Vagina (tissue), 2 donors: ENCODE results near the gene REX1BD. TPM values are rescaled to one million over a fixed set of nuclear protein-coding genes. Genes with fewer than 3 reads are reported as not detected.
"Not testable (repeated sequence)": the region's sequence is repeated elsewhere in the genome, so short reads cannot be mapped to it uniquely, and the experiment has no call there.

Experiments
- DNase-seq, 2 donors: peaks; one replicate each; pipeline ENCODE4 v3.0.0-alpha.2; 2017; ENCODE audit errors: extremely low spot score in 2 of 2
- H3K27ac ChIP-seq: fragments of 200-600 bp; sonication (generic); one replicate; pipeline ENCODE4 v1.5.1; 2019
- H3K27me3 ChIP-seq: fragments of 200-600 bp; sonication (generic); one replicate; pipeline ENCODE4 v1.5.1; 2019
- H3K36me3 ChIP-seq, 2 donors: fragments of 200-600 bp; sonication (generic); one replicate each; pipeline ENCODE4 v1.5.1; 2017 to 2019
- H3K4me1 ChIP-seq: fragments of 200-600 bp; sonication (generic); one replicate; pipeline ENCODE4 v1.5.1; 2019
- H3K4me3 ChIP-seq, 2 donors: fragments of 200-600 bp; sonication (generic); 1 replicate in 1 of 2; 2 replicates in 1 of 2; pipeline ENCODE4 v1.5.1; 2016 to 2019
- H3K9me3 ChIP-seq: fragments of 200-600 bp; sonication (generic); one replicate; pipeline ENCODE4 v1.5.1; 2019
- POLR2A ChIP-seq, 2 donors: fragments of 450-650 bp; IDR thresholded peaks; one replicate each; pipeline ENCODE4 v1.6.1; 2017; ENCODE audit warnings: antibody characterized with exemption in 2 of 2, mild to moderate bottlenecking in 2 of 2, moderate library complexity in 2 of 2
- POLR2AphosphoS5 ChIP-seq, 2 donors: sonication (generic); formaldehyde crosslinking; IDR thresholded peaks; one replicate each; pipeline ENCODE4 v1.9.0; 2017; ENCODE audit warnings: antibody characterized with exemption in 2 of 2, mild to moderate bottlenecking in 2 of 2, low read depth in 1 of 2; ENCODE audit not compliant: insufficient read depth in 1 of 2
- intact Hi-C: fragments of 100-400 bp; cut with DNase I; formaldehyde crosslinking; loops from one replicate; pipeline ENCODE4 v1.15.1; 2023
- total RNA-seq: library from RNA; depleted of rRNA; stranded (reverse); fragments of >200 nt; gene quantifications from one replicate; pipeline ENCODE4 v1.2.3, GENCODE V29; 2016
- TF ChIP-seq, protein P1 (sequence below), 3 experiments: fragments of 450-650 bp in 2 of 3; fragments of 200-600 bp in 1 of 3; sonication (generic) in 1 of 3; IDR thresholded peaks; one replicate each; pipeline ENCODE4 v1.5.1; 2017 to 2019; ENCODE audit warnings: antibody characterized with exemption in 3 of 3, mild to moderate bottlenecking in 2 of 3, moderate library complexity in 2 of 3

Gene REX1BD
- 124 TPM for total RNA-seq

DNA sequence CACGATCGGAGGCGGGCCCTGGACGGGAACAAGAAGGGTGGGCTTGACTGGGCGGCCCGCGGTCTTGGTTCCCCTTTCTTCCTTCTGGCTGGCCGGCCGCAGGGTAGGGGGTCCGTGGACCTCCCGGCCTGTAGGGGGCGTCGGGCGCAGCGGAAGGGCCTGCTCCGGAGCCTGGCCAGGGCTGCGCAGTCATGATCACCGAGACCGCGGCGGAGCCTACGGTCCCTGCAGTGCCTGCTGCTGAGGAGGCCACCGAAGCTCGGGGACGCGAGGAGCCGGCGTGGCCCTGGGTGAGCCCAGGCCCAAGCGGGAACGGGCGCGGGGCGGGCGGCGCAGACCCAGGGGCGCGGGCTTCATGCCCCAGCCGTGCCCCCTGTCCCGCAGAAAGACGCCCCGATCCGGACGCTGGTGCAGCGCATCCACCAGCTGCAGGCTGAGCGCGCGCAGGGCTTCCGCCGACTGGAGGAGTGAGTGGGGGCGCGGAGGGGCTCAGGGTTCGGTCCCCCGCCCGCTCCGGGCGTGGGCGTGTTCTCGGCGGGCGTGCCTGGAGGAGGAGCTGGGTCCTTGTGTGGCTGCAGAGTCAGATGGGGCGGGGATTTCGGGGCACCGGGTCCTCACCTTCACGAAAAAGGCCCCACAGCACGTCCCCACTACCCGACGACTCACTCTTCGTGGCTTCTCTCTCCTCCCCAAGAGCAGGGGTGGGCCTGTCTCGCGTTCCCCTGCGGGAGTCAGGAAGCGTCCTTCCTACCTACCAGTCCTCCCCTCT lies at the start of gene REX1BD:
Gene REX1BD, plus strand, starts transcription at position 188 of the 769 bp plus-strand sequence. Its CDS starts 4 bp downstream, at position 192.
- intact Hi-C loops = no loop called here
- DNase-seq = peak in 1 of 2 donors; percentile 85

DNA sequence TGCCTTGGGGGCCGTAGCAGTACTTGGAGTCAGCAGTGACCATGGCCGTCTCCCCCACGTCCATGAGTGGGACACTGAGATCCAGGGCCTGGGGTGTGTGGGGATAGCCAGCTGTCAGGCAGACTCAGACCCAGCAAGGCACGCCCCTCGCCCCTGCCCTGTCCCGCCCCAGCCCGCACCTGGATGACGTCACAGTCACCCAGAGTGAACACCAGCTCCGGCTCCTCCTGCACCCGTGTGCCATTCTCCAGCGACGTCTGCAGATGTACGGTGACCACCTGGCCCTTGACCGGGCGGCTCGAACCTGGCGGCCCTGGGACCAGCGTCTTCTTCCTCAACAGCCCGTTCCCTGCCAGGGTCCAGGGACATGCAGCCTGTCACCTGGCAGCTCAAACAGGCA lies 49.2 kb upstream of the REX1BD start:
- TF ChIP-seq, protein P1, sequence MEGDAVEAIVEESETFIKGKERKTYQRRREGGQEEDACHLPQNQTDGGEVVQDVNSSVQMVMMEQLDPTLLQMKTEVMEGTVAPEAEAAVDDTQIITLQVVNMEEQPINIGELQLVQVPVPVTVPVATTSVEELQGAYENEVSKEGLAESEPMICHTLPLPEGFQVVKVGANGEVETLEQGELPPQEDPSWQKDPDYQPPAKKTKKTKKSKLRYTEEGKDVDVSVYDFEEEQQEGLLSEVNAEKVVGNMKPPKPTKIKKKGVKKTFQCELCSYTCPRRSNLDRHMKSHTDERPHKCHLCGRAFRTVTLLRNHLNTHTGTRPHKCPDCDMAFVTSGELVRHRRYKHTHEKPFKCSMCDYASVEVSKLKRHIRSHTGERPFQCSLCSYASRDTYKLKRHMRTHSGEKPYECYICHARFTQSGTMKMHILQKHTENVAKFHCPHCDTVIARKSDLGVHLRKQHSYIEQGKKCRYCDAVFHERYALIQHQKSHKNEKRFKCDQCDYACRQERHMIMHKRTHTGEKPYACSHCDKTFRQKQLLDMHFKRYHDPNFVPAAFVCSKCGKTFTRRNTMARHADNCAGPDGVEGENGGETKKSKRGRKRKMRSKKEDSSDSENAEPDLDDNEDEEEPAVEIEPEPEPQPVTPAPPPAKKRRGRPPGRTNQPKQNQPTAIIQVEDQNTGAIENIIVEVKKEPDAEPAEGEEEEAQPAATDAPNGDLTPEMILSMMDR (IDR thresholded peaks at IDR 0.05) = no peak
- TF ChIP-seq POLR2A (IDR thresholded peaks at IDR 0.05) (no peak), POLR2AphosphoS5 (IDR thresholded peaks at IDR 0.05; ENCODE audit: insufficient read depth in 1 of 2, low read depth in 1 of 2) (no peak)
- intact Hi-C loops = no loop called here
- peaks cover 0 to 45% of the 10 kb centered on the region in 2 donors for H3K36me3 ChIP-seq
- no peaks in the 10 kb centered on the region for H3K9me3 ChIP-seq
- H3K4me3 ChIP-seq = no peak overlapping the region
- no peak overlapping the region for H3K27ac ChIP-seq
- H3K4me1 ChIP-seq = peaks cover 18% of the 10 kb centered on the region
- DNase-seq = no peak
- no peaks in the 10 kb centered on the region for H3K27me3 ChIP-seq

More for the DNA sequence above, at the start of gene REX1BD:
- no peaks in the 10 kb centered on the region for H3K9me3 ChIP-seq
- TF ChIP-seq, protein P1 (IDR thresholded peaks at IDR 0.05) = peak; percentile 67 to 96 (median 89)
- peak in 1 of 2 donors; percentile 64 for TF ChIP-seq POLR2AphosphoS5 (IDR thresholded peaks at IDR 0.05; ENCODE audit: insufficient read depth in 1 of 2, low read depth in 1 of 2)
- TF ChIP-seq POLR2A (IDR thresholded peaks at IDR 0.05) = peak in 1 of 2 donors; percentile 22
- no peaks in the 10 kb centered on the region for H3K27me3 ChIP-seq
- peaks cover 0 to 8% of the 10 kb centered on the region in 2 donors for H3K36me3 ChIP-seq
- peak within 1 kb of the TSS; percentile 72 to 79 for H3K4me3 ChIP-seq
- H3K27ac ChIP-seq = peak within 1 kb of the TSS; percentile 88
- H3K4me1 ChIP-seq = peaks cover 35% of the 10 kb centered on the region

DNA sequence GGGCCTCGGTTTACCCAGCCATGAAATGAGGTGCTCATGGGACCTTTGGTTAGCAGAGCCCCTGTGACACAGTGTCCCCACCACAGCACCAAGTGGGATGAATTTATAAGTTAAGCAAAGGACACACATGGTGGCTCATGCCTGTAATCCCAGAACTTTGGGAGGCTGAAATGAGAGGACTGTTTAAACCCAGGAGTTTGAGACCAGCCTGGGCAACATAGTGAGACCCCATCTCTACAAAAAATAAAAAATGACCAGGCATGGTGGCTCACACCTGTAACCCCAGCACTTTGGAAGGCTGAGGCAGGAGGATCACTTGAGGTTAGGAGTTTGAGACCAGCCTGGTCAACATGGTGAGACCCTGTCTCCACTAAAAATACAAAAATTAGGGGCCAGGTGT lies 48.4 kb upstream of the REX1BD start:
- H3K4me3 ChIP-seq, H3K27ac ChIP-seq, intact Hi-C loops, H3K27me3 ChIP-seq, DNase-seq, H3K9me3 ChIP-seq: not testable (repeated sequence)
- peaks cover 18% of the 10 kb centered on the region for H3K4me1 ChIP-seq
- H3K36me3 ChIP-seq = peaks cover 0 to 45% of the 10 kb centered on the region in 2 donors

DNA sequence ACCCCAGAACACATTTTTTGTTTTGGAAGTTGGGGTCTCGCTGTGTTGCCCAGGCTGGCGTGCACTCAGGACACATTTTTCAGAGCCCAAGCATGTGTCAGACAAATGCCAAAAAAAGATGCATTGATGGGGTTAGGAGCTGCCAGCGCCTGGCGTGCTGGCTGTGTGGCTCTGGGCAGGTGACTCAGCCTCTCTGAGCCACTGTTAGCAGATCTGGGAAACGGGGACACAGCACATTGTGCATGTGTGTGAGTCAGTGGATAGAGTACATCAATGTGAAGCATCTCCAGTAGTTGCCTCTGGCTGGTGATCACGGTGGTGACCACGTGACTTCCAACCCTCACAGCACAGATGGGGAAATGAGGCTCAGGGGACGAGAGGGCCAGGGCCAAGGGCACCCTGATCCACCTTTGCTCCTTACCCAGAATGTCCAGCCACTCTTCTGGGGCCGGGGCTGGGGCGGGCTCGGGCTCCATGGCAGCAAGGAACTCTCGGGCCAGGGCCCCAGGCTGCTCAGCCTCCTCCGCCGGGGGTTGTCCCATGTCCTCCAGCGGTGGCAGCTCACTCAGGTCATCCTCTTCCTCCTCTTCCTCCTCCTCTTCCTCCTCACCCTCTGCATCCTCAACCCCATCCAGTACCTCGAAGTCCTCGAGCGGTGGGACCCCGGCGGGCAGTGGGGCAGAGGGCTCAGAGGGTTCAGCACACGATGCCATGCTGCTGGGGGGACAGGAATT lies 47.2 kb upstream of the REX1BD start:
- Histone ChIP-seq H3K4me3 (peak overlapping the region in 1 of 2 donors; percentile 98), H3K36me3 (peaks cover 0 to 38% of the 10 kb centered on the region in 2 donors), H3K27me3 (no peaks in the 10 kb centered on the region), H3K4me1 (peaks cover 18% of the 10 kb centered on the region), H3K9me3 (no peaks in the 10 kb centered on the region), H3K27ac (peak overlapping the region; percentile 94)
- no peak for DNase-seq
- TF ChIP-seq, protein P1 (IDR thresholded peaks at IDR 0.05) = no peak
- no peak for TF ChIP-seq POLR2AphosphoS5 (IDR thresholded peaks at IDR 0.05; ENCODE audit: insufficient read depth in 1 of 2, low read depth in 1 of 2)
- intact Hi-C loops = no loop called here

DNA sequence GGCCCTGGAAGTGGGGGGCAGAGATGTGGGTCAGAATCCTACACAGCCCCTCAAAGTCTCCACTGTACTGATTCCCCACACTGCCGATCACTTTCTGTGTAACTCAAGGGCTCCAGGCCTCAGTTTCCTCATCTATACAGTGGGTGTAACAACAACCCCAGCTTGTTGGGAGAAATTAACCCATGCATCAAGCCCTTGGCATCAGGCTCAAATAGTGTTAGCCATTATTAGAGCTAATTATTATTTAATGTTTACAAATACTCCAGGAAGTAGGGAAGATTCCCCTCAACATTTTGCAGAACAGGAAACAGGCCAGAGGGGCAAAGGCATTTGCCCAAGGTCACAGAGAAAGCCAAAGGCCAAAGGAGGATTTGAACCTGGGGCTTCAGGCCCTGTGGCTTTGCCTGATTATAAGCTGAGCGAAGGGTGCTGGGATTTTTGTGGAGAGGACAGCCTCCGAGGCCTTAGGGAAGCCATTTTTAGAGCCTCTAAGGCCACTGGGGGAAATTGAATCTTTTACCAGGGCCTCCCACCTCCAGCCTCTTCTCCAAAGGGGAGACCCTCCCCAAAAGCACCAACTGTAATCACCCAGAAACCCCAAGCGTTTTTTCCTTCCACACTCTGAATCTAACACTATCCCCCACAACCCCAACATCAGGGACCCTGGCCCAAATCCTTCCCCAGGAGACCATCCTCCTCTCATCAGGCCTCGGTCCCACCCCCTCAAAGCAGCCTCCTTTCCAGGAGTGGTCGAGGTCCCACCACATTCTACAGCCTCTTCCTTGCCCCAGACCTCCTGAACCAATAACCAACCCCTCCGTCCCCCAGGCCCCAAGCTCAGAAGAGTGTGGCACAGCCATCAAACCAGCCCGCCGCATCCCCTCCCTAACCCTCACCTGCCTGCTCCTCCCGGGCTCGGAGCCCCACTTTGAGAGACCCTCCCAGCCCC lies 46.3 kb upstream of the REX1BD start:
- peaks cover 18% of the 10 kb centered on the region for H3K4me1 ChIP-seq
- H3K4me3 ChIP-seq = peak overlapping the region; percentile 81 to 98
- H3K9me3 ChIP-seq = no peaks in the 10 kb centered on the region
- intact Hi-C loops = no loop called here
- no peaks in the 10 kb centered on the region for H3K27me3 ChIP-seq
- TF ChIP-seq, protein P1 (IDR thresholded peaks at IDR 0.05) = no peak
- TF ChIP-seq POLR2A (IDR thresholded peaks at IDR 0.05) = no peak
- TF ChIP-seq POLR2AphosphoS5 (IDR thresholded peaks at IDR 0.05; ENCODE audit: insufficient read depth in 1 of 2, low read depth in 1 of 2) = no peak
- peak overlapping the region; percentile 94 for H3K27ac ChIP-seq
- H3K36me3 ChIP-seq = peaks cover 0 to 30% of the 10 kb centered on the region in 2 donors
- no peak for DNase-seq
